22Rv1 (cell line): Measurements from ENCODE around the gene RBM45.

Source experiments
- H3K27ac ChIP-seq: fragments of 450-650 bp; 2 replicates; pipeline ENCODE4 v1.5.1; 2017
- ZFX ChIP-seq: fragments of 450-650 bp; IDR thresholded peaks from 2 replicates; pipeline ENCODE4 v1.6.1; 2017; ENCODE audit warnings: antibody characterized with exemption, borderline replicate concordance
- TF ChIP-seq, protein P1 (sequence below): fragments of 450-650 bp; IDR thresholded peaks from 2 replicates; pipeline ENCODE4 v1.5.1; 2017; ENCODE audit warnings: mild to moderate bottlenecking

RBM45 gene

GRCh38 chr2:178109813-178110212, 2.4 kb upstream of the RBM45 start:
- no peak for TF ChIP-seq ZFX
- TF ChIP-seq, protein P1, sequence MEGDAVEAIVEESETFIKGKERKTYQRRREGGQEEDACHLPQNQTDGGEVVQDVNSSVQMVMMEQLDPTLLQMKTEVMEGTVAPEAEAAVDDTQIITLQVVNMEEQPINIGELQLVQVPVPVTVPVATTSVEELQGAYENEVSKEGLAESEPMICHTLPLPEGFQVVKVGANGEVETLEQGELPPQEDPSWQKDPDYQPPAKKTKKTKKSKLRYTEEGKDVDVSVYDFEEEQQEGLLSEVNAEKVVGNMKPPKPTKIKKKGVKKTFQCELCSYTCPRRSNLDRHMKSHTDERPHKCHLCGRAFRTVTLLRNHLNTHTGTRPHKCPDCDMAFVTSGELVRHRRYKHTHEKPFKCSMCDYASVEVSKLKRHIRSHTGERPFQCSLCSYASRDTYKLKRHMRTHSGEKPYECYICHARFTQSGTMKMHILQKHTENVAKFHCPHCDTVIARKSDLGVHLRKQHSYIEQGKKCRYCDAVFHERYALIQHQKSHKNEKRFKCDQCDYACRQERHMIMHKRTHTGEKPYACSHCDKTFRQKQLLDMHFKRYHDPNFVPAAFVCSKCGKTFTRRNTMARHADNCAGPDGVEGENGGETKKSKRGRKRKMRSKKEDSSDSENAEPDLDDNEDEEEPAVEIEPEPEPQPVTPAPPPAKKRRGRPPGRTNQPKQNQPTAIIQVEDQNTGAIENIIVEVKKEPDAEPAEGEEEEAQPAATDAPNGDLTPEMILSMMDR: peak; percentile 57
- H3K27ac ChIP-seq: no peak overlapping the region

- H3K27ac ChIP-seq: no peak overlapping the region
- TF ChIP-seq, protein P1: no peak
- TF ChIP-seq ZFX: no peak
These were observed 1.6 kb upstream of the RBM45 start for GRCh38 chr2:178110681-178111080.

DNA sequence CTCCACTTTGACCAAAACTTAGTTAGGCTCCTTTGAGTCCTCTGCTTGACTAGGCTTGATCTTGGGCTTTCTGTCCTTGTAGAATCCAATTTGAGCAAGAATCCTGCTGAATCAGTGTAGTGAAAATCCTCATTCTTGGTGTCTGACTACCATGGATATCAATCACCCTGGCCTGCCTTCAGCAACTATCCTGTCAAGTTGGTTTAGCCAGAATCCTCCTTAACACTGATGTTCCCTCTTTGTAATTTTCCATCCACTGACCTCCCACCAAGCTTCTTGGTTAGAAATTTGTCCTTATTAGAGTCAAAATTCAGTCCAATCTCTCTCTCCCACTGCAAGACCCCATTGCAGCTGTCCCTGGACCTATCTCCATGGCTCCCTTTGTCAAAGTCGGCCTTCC, 494 bp upstream of the RBM45 start:
- H3K27ac ChIP-seq: no peak overlapping the region; the same call in 1 of the 2 replicates
- no peak for TF ChIP-seq ZFX
- TF ChIP-seq, protein P1: no peak

DNA sequence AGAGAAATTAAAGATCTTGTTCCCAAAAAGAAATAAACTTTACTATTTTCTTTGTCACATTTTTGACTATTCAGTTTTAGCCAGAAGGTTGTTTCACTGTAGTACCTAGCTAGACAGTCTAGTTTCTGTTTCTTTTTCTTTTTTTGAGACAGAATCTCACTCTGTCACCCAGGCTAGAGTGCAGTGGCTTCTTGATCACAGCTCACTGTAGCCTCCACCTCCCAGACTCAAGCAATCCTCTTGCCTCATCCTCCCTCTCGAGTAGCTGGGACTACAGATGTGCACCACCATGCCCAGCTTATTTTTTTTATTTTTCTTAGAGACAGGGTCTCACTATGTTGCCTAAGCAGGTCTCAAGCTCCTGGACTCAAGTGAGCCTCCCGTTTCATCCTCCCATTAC, 2.2 kb downstream of the RBM45 start:
- TF ChIP-seq, protein P1: no peak
- no peak for TF ChIP-seq ZFX
- no peak overlapping the region for H3K27ac ChIP-seq

GRCh38 chr2:178115271-178115670, 3.0 kb downstream of the RBM45 start:
- TF ChIP-seq, protein P1: no peak
- no peak for TF ChIP-seq ZFX
- no peak overlapping the region for H3K27ac ChIP-seq

GRCh38 chr2:178117725-178118124, 5.5 kb downstream of the RBM45 start:
- no peak for TF ChIP-seq ZFX
- TF ChIP-seq, protein P1: no peak

DNA sequence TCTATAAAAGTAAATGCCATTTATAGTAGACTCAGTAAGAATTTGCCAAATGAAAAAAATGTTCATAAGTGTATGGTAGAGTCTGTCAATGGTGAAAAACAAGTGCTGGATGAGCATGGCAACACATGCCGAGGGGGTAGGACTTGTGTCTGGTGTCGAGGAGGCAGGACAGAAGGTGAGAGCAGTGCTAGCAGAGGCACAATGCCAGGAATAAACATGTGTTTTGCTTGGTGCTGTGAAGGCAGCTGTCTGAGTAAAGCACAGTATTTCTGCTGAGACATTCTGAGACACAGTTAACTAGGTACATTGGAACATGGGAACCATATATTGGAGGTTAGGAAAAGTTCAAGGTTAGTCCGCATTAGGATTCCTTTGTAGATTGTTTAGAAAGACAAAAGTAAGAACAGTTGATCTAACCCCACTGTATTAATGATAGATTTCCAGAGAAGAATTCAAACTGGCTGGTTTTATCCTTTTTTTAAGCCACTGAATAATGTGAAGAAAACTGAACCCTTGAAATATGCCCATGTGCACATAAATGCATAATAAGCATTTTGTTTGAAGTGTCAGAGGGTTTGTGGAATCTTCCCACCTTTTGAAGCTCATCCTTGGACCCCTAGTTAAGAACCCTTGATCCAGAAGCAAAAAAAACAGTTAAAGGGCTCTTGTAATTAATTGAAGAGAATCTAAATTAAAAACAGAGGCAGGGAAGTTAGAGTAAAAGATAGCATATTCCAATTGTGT, 7.1 kb downstream of the RBM45 start:
- TF ChIP-seq, protein P1: no peak
- no peak for TF ChIP-seq ZFX
- H3K27ac ChIP-seq: no peak overlapping the region

More at GRCh38 chr2:178117725-178118124, 5.5 kb downstream of the RBM45 start:
- H3K27ac ChIP-seq: no peak overlapping the region
